ENCODE measurements around the gene DLG2. TPM values are rescaled to one million over a fixed set of nuclear protein-coding genes. Genes with fewer than 3 reads are reported as not detected.

Gene DLG2
- total and polyA plus RNA-seq, 2 of the 8 experiments (the other 6 are each of a cell fraction or from before 2014, with no cell fraction given) = 1.7 to 14.3 TPM

- H3K4me3 ChIP-seq (ENCODE audit: extremely low read depth in 1 of 4, insufficient read depth in 2 of 4, low read depth in 3 of 4, low read length in 4 of 4) = no peak overlapping the region
- no peaks in the 10 kb centered on the region for H3K23me2 ChIP-seq (ENCODE audit: low read depth, low read length)
- no peak overlapping the region for H2AFZ ChIP-seq (ENCODE audit: low read length)
- H2BK15ac ChIP-seq (ENCODE audit: low read length) = no peak overlapping the region
- no peaks in the 10 kb centered on the region for H4K20me1 ChIP-seq (replicated peaks in 1 of 2; ENCODE audit: control insufficient read depth in 1 of 2, insufficient read depth in 2 of 2, low read length in 2 of 2)
- H3K27me3 ChIP-seq (replicated peaks in 1 of 4; ENCODE audit: control insufficient read depth in 3 of 4, extremely low read depth in 1 of 4, insufficient read depth in 3 of 4, low read length in 3 of 4) = no peaks in the 10 kb centered on the region
- no peak overlapping the region for H3K4ac ChIP-seq (replicated peaks; ENCODE audit: insufficient read length, low read depth, low read length)
- no peaks in the 10 kb centered on the region for H3K79me1 ChIP-seq (ENCODE audit: low read depth, low read length)
- H3K4me2 ChIP-seq (ENCODE audit: insufficient read depth in 1 of 2, low read depth in 2 of 2, low read length in 2 of 2) = no peak overlapping the region
- no peak for FAIRE-seq
- 87% methylated on average over 2 of the region's 2 CpGs; no CpG with 5 or more reads in 1 of the 2 experiments for WGBS, 2 experiments (ENCODE audit: extremely low coverage in 1 of 2, insufficient coverage in 1 of 2, insufficient read length in 1 of 2, insufficient replicate concordance in 2 of 2, low coverage in 1 of 2, low lambda C conversion rate in 2 of 2, missing lambda C conversion rate in 1 of 2)
- H2BK12ac ChIP-seq (ENCODE audit: low read depth, low read length) = no peak overlapping the region
- no peak overlapping the region for H3K9ac ChIP-seq (replicated peaks in 1 of 4; ENCODE audit: extremely low read depth in 1 of 4, low read depth in 3 of 4, low read length in 3 of 4)
- no peaks in the 10 kb centered on the region for H3K79me2 ChIP-seq (ENCODE audit: control insufficient read depth in 1 of 2, insufficient read depth in 2 of 2, low read length in 2 of 2)
- H3K14ac ChIP-seq (ENCODE audit: insufficient read length) = no peak overlapping the region
- no peaks in the 10 kb centered on the region for H3K4me1 ChIP-seq (replicated peaks in 1 of 4; ENCODE audit: control insufficient read depth in 3 of 4, insufficient read depth in 4 of 4, low read length in 3 of 4)
- no peak overlapping the region for H2BK5ac ChIP-seq (ENCODE audit: low read depth, low read length)
- H3K36me3 ChIP-seq (ENCODE audit: control insufficient read depth in 2 of 4, insufficient read depth in 4 of 4, low read length in 3 of 4) = no peaks in the 10 kb centered on the region
- H4K91ac ChIP-seq (replicated peaks; ENCODE audit: insufficient read length, low read length) = no peak overlapping the region
- ChIA-PET CTCF (ENCODE audit: partially characterized antibody) (interaction anchor here (0.9 to 1.4 kb wide), 2 partner anchors 106 to 201 kb away, joined by 4 to 5 read pairs; no protein-coding TSS in a partner anchor), POLR2A (ENCODE audit: partially characterized antibody) (no interaction called here)
- DNase-seq (ENCODE audit: low read depth in 1 of 2, low spot score in 2 of 2) = no peak
- H4K8ac ChIP-seq (ENCODE audit: extremely low read depth, insufficient read depth, low read length) = no peak overlapping the region
- H2BK20ac ChIP-seq (ENCODE audit: low read length) = no peak overlapping the region
- H3K9me3 ChIP-seq (ENCODE audit: insufficient read depth in 2 of 2, low read depth in 1 of 2, low read length in 1 of 2) = no peaks in the 10 kb centered on the region
- H4K5ac ChIP-seq (ENCODE audit: insufficient read length, low read depth, low read length) = no peak overlapping the region
- H3K23ac ChIP-seq (ENCODE audit: insufficient read length) = no peak overlapping the region
- H2BK120ac ChIP-seq (replicated peaks; ENCODE audit: low read depth, low read length) = no peak overlapping the region
- no peak overlapping the region for H3K56ac ChIP-seq (replicated peaks; ENCODE audit: insufficient read length, low read depth, low read length)
- no peak overlapping the region for H2AK5ac ChIP-seq (ENCODE audit: low read depth, low read length)
- no peak for TF ChIP-seq SRF (IDR thresholded peaks at IDR 0.05; ENCODE audit: low read depth, low read length)
- no peak for TF ChIP-seq BRCA1 (IDR thresholded peaks at IDR 0.05; ENCODE audit: low read depth, low read length)
- no peak for TF ChIP-seq NRF1 (IDR thresholded peaks at IDR 0.05; ENCODE audit: low read depth, low read length)
- TF ChIP-seq RNF2 (IDR thresholded peaks at IDR 0.05; ENCODE audit: borderline replicate concordance, low read depth, low read length, missing control alignments, poor library complexity, severe bottlenecking) = no peak
- TF ChIP-seq MAFK (IDR thresholded peaks at IDR 0.05; ENCODE audit: low read depth, low read length) = no peak
- no peak for TF ChIP-seq TAF1 (IDR thresholded peaks at IDR 0.05; ENCODE audit: low read depth, low read length)
- TF ChIP-seq CBX5 (IDR thresholded peaks at IDR 0.05; ENCODE audit: low read depth, low read length) = no peak
- no peak overlapping the region for H3K18ac ChIP-seq (ENCODE audit: extremely low read depth, low read length)
- no peak overlapping the region for H3K27ac ChIP-seq (ENCODE audit: low read depth, low read length)
Measured at GRCh38 chr11:84793318-84793717, 833.8 kb downstream of the DLG2 start.
